ENCODE results near the gene SETBP1.
"Not testable (repeated sequence)": the region's sequence is repeated elsewhere in the genome, so short reads cannot be mapped to it uniquely, and the experiment has no call there.

SETBP1 gene

DNA sequence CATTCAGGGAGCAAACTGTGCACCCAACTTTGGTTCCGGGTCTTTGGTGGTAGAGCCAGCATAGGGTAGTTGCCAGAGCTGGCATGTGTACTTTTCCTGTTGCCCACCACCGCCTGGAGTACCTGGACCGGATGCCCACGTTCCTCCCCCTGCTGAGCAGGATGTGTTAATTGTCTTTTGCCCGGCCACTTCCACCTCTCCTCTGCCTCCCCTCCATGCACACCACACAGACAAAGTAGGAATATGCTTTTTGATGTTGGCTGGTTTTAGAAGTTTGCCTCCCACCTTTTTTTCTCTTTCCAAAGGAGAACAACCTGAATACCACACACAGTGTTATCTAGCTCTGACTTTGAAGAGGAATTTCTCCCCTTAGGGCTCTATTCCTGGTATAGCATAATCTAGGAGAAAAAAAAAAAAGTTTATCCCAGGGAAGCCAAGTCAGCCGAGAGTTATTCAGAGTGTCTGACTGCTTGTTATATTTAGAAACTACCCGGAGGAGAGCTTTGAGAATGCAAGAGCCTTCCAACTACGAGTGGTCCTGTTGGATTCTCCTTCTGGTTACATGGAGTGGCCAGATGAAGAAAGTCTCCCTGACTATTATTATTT, 111.9 kb downstream of the SETBP1 start:
- DNase-seq (ENCODE audit: low spot score) = no peak

DNA sequence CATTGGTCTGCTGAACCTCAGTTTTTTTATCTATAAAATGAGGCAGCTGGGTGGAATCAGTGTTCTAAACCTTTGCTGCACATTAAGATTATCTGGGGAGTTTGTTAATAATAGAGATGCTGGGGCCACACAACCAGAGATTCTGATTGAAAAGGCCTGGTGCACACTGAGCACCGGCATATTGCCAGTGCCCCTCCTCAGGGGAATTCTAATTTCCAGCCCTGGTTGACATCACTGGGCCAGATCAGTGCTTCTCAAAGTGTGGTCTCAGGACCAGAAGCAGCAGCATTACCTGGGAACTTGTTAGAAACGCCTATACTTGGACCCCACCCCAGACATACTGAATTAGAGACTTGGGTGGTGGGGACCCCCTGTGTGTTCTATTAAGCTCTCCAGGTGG, 112.5 kb downstream of the SETBP1 start:
- DNase-seq (ENCODE audit: low spot score) = no peak

DNA sequence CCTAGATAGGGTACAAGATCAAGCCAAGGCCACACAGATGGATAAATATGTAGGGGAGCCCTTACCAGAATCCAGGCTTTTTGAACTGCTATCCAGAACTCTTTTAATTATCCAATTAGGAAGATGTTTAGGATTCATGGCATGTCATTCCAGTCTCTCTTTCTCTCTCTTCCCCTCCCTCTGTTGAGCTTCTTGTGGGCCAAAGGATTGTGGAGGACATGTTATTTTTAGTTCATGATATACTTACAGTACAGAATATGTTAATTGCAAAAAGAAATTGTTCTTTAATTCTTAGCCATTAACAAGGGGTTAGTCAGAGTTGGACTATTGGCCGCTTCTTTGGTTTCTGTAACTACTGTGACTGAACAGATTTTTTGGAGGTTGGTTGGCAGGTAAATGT, 113.0 kb downstream of the SETBP1 start:
- DNase-seq (ENCODE audit: low spot score) = no peak

DNA sequence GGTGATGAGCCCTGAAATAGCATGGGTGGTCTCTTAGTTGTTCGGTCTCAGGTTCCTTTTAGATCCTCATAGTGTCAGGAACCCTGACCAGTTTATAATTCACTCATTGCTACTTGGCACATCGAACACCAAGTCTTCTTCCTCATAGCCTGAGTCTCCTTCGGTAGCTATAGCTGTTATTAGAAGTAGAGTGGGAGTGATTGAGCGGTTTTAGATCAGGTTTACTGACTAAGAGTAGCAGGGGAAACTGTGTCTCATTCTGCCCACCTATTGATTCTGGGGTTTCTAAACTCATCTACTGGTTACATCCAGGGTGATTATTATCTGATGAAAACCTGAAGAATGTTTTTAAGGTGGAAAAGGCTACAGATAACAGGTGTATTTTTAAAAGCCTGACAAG, 114.6 kb downstream of the SETBP1 start:
- DNase-seq (ENCODE audit: low spot score) = no peak

DNA sequence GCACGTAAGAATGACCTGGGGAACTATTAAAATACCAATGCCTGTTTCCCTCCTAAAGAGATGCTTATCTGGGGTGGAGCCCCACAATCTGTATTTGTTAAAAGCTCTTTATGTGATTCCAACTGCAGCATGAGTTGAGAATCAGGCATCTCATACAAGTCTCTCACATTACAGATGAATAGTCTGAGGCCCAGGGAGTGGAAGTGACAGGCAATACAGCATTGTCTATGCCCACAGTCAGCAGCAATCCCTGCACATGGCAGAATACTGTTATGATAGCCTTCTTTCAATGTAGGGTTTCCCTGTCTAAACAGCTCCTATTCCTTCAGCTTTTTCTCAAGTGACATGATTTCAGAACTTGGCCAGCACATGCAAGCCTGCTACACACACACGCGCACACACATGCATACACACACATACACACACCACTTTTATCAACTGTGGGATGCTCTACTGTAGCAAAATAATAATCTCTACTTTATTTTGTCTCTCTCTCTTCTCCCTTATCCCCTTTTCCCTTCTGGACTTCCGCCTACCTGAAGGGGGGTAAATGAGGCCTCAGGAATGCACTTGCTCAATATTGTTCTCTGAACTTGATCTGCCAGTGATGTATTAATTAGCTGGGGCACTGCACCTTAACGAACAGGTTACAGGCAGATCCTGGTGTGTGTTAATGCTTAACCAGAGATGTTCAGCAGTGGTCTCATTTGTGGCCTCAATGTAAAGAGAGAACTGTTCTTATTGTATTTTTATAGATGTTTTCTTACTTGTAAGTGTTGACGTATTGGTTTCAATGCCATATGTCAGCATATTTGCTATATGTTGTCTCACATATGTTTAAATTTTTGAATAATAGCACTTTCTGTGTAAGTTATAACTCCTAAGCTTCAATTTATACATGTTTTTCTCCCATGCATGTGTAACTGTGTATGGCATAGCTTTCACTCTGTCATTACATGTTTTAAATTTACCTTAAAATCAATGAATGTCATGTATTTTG, 116.0 kb downstream of the SETBP1 start:
- no peak for DNase-seq (ENCODE audit: low spot score)

DNA sequence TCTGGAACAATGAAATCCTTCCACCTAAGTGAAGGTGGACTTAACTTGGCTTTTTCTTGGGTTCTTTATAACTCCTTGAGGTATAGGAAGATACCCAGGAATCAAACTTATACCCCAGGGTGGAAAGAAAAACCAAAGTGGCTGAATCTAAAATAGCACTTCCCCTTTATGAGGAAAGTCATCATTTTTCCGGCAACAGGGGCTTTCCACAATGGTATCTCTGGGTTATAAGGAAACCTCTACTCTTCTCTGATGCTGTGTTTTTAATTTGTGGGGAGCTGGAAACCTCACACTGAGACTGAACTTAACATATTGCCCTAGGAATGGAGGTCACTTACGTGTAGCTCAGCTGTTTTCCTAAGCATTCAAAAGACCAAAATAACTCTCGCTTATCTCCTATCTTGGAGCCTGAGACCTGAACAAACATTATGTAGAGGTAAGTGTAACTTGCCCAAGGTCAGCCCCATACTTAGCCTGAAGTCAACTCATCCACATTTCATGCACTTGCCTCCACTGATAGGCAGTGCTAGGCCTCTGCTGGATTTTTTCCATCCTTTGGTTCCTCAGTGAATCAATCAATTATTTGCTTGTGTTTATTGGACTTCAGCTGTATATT, 117.9 kb downstream of the SETBP1 start:
- no peak for DNase-seq (ENCODE audit: low spot score)

DNA sequence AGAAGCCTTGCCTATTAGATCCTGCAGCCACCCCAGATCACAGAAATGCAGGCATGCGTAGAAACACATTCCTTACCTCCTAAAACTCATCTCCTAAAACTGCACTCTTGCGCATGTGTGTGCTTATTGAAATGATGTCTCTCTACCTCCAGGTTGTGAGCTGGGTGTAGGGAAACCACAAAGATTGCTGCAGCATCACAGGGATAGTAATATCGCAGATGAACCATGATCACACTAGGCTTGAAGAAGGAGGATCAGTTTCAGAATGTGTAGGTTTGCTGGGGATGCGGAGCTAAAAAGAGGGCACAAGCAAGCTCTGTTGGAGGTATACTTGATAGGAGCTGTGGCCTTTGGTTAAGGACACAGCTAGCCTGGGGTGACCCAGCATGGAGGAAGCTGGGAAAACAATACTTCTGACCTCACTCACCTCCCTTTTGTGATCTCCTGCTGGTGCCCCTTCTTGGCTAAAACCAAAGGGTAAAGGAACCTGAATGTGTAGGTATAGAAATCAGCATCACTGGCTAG, 118.8 kb downstream of the SETBP1 start:
- no peak for DNase-seq (ENCODE audit: low spot score)

DNA sequence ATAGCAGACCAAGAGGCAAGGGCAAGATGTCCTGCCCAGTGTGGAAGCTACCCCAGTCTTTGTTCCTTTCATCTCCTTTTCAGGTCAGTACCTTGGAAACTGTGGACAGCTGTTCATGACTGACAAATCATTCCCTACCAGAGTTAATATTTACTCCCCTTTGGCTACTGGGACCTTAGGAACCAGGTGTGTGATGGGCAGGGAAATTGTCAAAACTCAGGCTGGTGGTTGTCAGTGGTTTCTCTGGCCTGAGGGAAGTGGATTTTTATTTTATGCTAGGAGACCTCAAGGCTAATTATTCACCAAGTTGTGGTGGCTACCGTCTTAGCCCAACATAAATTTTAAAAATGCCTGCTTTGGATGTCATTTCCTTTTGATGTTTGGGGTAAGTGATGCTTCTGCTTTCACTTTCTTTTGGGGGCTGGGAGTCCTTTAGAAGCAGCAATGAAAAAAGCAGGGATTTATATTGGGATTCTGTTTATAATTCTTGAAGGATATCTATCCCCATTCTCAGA, 119.3 kb downstream of the SETBP1 start:
- no peak for DNase-seq (ENCODE audit: low spot score)

DNA sequence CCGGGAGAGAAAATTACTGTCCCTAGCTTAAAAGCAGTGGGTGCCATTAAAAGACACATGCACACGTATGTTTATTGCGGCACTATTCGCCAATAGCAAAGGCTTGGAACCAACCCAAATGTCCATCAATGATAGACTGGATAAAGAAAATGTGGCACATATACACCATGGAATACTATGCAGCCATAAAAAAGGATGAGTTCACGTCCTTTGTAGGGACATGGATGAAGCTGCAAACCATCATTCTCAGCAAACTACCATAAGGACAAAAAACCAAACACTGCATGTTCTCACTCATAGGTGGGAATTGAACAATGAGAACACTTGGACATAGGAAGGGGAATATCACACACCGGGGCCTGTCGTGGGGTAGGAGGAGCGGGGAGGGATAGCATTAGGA, 120.1 kb downstream of the SETBP1 start:
- not testable (repeated sequence) for DNase-seq (ENCODE audit: low spot score)

DNA sequence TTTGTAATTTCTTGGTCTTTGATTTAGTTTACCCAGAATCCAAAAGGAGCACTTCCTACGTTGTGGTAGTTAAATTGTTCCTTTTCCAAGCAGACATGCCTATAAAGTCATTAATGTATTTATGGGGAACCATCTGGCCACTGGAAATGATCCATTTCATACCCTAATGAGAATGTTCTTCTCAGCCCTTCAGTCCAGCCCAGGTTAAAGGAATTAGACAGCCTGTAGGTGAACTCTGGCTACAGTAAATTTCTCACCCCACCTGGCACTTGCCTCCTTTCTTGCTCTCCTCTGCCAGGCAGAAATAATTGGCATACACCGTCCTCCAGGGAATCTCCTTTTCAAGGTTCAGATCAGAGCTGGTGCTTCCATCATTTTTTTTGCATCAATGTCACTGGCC, 121.1 kb downstream of the SETBP1 start:
- no peak for DNase-seq (ENCODE audit: low spot score)

DNA sequence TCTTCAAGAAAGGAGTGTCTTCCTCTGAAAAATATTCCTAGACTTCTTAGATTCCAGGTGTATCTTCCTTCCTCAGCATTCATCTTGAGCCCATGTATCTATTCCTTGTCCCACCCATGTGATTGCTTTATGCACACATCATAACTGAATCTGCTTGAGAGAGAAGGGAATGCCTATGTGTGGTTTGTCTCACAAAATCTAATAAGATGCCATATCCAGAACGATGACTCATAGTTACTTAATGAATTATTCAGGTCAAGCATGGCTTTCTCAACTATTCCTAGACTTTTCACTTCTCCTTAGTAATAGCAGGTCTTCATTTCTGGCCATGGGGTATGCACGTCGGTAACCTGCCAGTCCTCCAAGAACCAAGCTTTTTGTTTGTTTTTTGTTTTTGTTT, 121.8 kb downstream of the SETBP1 start:
- DNase-seq (ENCODE audit: low spot score) = no peak

DNA sequence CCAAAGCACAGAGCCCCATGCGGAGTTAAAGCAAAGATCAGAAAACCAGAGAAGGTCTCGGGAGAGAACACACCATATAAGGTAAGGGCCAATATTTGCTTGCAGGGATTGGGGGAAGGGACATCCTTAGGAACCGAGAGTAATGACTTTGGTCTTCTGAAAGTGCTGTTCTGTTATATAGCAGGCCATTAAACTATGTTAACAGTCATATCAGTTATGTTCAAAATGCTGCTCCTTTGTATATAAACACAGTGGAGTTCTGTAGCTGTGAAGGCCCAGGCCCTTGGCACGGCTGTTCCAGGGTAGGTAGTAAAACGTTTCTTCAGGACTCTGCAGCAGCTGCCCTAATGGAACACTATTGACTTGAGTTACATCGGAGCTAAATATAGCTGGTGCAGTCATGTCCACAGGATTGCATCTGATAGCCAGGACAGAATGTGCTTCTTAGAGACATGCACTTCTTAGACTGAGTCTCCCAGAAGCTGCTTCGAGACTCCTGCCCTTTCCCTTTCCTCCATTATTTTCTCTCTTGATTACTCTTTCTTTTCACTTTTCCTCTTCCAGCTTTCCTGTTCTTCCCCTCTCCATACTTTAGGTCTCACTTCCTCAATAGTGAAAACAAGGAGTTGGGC, 122.4 kb downstream of the SETBP1 start:
- no peak for DNase-seq (ENCODE audit: low spot score)

DNA sequence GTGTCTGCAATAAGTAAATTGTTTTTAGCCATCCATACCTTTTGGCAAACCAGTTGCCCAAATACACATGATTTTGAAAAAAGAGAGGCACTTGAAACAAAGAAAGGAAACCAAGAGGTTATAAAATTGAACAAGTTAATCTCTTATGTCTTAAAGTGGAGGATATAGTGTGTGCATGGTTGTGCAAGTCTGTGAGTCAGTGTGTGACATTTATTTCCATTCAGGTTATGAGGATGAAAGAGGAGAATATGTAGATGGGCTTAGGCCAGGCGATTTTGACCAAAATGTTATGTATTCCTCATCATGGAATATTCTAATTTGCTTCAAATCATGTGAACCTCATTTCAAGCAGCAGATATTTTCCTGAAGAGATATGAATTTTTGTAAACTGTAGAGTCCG, 123.3 kb downstream of the SETBP1 start:
- DNase-seq (ENCODE audit: low spot score) = no peak

DNA sequence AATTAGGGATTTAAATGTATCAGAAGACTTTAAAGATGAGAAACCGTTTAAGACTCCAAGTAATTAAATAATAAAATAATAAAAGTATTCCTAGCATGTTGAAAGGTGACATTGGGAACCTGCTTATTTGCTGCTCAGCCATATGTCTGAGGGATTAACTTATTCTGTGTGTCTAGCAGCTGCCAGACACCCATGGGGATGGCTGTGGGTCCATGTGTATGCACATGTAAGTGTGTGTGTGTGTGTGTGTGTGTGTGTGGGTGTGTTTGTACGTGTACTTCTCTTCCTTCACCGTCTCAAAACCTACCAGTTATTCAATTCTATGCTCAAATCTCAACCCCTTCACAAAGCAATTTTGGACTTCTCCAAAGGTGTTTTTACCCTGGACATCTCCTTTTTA, 124.5 kb downstream of the SETBP1 start:
- DNase-seq (ENCODE audit: low spot score) = no peak

DNA sequence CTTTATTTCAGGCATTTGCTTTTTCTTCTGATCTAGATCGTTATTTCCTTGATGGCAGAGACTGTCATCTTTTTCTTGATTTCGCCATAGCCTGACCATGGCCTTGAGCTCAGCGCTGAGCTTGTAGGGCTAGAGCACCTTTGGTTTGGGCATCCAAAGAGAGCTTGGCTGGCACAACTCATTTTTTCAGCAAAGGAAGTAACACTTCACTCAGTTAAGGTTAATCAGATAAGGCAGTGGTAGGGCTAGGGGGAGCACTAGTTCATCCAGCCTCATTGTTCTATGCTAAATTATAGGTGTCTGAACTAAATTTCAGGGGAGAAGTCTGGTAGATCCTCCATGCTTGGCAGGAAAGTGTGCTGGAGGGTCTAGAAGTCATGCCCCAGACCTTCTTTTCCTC, 125.0 kb downstream of the SETBP1 start:
- DNase-seq (ENCODE audit: low spot score) = no peak

DNA sequence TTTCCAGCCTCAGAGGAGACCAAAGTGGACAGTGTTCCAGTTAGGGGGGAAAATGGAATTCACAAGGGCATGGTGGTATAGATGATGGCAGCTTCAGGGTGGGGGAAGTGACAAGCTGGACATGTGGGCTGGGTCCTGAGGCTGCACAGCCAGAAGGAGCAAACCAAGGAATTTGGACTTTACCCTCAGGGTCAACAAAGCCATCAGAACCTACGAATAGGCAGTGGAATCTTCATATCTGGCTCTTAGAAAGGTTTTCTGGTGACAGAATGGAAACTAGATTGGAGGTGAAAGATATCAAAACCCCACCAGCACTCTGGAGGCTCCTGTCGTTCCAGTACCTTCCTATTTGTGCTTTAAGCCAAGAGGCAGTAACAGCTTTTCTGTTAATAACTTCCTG, 127.1 kb downstream of the SETBP1 start:
- peak; percentile 16 for DNase-seq (ENCODE audit: low spot score)

DNA sequence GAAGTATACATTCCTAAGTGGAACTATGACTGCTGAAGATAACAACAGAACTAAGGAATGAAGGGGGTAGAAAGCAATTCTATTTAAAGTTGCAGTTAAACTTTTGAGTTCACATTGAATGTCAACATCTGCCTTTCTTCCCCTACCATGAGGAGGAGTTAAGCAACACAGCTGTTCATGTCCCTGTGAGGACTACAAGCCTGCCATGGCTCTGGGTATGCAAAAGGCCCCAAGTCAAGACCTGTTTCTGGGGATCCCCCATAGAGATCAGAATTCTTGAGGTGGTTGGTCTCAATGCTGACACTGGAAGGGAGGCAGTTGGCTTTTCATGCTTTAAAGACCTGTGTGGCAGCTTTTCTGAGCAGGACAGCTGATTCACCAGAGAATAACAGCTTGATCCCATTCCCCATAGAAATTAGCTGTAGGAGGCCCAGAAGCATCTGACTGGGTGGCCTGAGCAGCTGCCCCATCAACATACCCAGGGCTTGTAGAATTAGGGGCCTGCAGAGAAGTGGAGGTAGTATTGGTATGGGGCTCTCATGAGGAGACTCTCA, 131.0 kb downstream of the SETBP1 start:
- no peak for DNase-seq (ENCODE audit: low spot score)

DNA sequence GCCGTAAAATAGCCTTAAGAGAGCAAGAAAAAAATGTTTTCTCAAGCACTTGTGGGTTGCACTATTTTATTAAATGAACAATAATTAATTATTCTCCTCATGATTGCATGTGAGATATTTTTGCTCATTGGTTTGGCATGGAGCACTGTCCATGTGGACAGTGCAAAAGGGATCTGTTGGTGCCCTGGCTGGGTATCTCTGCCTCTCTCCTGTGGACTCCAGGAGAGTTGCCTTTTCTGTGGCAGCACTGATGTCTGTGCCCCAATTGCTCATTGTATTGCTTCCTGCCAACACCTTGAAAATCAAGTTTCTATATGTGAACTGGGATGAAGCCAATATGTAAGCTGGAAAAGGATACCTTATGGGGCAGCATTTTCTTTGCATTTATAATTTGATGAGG, 131.7 kb downstream of the SETBP1 start:
- DNase-seq (ENCODE audit: low spot score) = no peak

DNA sequence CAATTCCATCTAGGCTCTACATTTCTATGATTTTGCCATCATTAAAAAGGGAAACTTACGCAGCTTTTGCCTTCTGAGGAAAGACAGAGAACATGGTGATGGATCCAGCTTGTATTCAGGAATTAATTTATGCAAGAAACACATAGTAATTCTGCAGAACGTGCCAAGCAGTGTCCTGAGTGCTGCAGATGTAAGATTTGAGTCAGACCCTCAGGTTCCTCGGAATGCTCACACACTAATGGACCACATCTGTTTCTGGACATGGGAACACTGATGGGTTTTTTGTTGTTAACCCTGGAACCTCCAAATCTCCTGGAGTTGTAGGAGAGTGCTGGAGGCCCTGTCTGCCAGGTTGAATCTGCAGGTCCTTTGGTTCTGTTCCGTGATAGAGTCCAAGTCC, 132.9 kb downstream of the SETBP1 start:
- no peak for DNase-seq (ENCODE audit: low spot score)

DNA sequence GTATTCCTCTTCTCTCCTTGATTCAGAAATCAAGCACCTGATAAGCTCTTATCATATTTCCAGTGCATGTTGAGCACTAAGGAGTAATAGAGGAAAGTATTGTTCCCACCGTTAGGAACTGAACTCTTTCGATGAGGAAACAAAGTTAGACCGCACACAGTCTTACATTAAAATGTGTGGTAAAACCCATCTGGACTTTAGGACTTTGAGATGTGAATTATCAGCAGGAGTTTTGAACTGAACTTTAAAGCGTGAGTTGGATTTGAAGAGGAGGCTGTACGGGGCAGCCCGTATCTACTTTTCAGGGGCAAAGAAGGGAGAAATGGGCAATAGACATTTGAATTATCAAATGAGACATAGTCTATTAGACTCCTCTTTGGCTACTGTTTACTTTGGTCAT, 134.4 kb downstream of the SETBP1 start:
- no peak for DNase-seq (ENCODE audit: low spot score)

DNA sequence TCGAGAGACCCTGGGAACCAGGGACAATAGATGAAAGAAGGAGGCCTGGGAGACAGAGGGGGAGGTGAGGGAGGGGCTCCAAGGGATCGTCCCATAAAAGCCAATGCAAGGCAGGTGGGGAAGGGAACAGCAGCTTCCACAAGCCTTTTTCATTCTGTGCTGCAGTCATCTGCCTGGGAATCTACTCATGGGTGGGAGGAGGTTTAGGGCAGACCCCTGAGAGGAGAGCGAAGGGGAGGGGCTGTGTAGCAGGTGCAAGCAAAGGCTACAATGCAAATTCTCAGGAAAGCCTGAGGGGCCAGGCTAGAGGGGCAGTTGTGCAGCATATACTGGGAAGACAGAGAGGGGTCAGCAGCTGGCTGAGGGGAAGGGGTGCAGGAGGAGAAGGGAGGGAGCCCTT, 135.4 kb downstream of the SETBP1 start:
- DNase-seq (ENCODE audit: low spot score) = no peak

DNA sequence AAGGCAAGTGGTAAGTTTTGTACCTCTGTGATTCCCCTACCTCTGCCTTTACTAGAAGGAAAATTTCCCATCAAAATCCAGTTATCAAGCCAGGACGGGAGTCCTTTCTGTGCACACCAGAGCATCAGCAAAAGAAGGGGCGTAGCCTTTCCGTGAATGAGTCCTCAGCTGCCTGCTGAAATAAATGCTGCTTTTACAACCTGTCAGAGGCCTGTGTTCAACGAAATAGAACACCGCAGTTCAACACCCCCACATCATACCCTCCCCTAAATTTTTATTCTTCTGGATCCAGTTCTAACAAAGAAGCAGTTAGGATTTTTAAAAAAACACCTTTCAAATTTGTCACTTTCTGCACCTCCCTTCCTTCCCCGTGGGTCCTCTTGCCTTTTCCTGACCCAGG, 135.8 kb downstream of the SETBP1 start:
- DNase-seq (ENCODE audit: low spot score) = no peak

All from HuH-7.5 (cell line).